GM19328 (cell line): ENCODE results near the gene ADAMTS9.

Source experiments
- ATAC-seq: cut with Tn5 transposase; IDR thresholded peaks from one replicate; pipeline ENCODE4 v1.9.1; 2021; ENCODE audit warnings: mild to moderate bottlenecking, moderate library complexity; ENCODE audit not compliant: unreplicated experiment

Gene ADAMTS9

GRCh38 chr3:64658001-64658400 is 29.8 kb downstream of the ADAMTS9 start:
- ATAC-seq = no peak

- no peak for ATAC-seq
These were observed 31.3 kb downstream of the ADAMTS9 start for GRCh38 chr3:64656544-64656943.

- no peak for ATAC-seq
These were observed 32.6 kb downstream of the ADAMTS9 start for GRCh38 chr3:64655160-64655559.

- ATAC-seq = no peak
These were observed 33.8 kb downstream of the ADAMTS9 start for GRCh38 chr3:64654013-64654412.

GRCh38 chr3:64653101-64653500 is 34.7 kb downstream of the ADAMTS9 start:
- no peak for ATAC-seq

GRCh38 chr3:64651741-64652241 is 36.0 kb downstream of the ADAMTS9 start:
- ATAC-seq = no peak

- ATAC-seq = no peak
These were observed 36.5 kb downstream of the ADAMTS9 start for GRCh38 chr3:64651303-64651702.

GRCh38 chr3:64650715-64651114 is 37.1 kb downstream of the ADAMTS9 start:
- ATAC-seq = no peak

GRCh38 chr3:64650096-64650622 is 37.6 kb downstream of the ADAMTS9 start:
- ATAC-seq = no peak

- no peak for ATAC-seq
These were observed 38.6 kb downstream of the ADAMTS9 start for GRCh38 chr3:64648927-64649906.

GRCh38 chr3:64647825-64648224 is 40.0 kb downstream of the ADAMTS9 start:
- no peak for ATAC-seq

GRCh38 chr3:64645243-64645642 is 42.6 kb downstream of the ADAMTS9 start:
- ATAC-seq = no peak

- ATAC-seq = no peak
These were observed 43.3 kb downstream of the ADAMTS9 start for GRCh38 chr3:64644483-64644882.

- no peak for ATAC-seq
These were observed 45.3 kb downstream of the ADAMTS9 start for GRCh38 chr3:64642327-64643151.

GRCh38 chr3:64638981-64639481 is 48.8 kb downstream of the ADAMTS9 start:
- no peak for ATAC-seq

GRCh38 chr3:64638511-64638910 is 49.3 kb downstream of the ADAMTS9 start:
- no peak for ATAC-seq

- ATAC-seq = no peak
These were observed 53.4 kb downstream of the ADAMTS9 start for GRCh38 chr3:64634417-64634816.

- ATAC-seq = no peak
These were observed 55.8 kb downstream of the ADAMTS9 start for GRCh38 chr3:64631951-64632350.

GRCh38 chr3:64627471-64628321 is 60.1 kb downstream of the ADAMTS9 start:
- no peak for ATAC-seq

GRCh38 chr3:64627042-64627441 is 60.8 kb downstream of the ADAMTS9 start:
- ATAC-seq = no peak
